K562 (cell line): ENCODE data around the gene STK11. TPM values are rescaled to one million over a fixed set of nuclear protein-coding genes. Genes with fewer than 3 reads are reported as not detected.
A peak's percentile ranks its signal among the peaks of the same experiment; 100 is the strongest.

Experiments used
- ADNP ChIP-seq: fragments of 200-800 bp; sonication (Bioruptor generic); IDR thresholded peaks from 2 replicates; pipeline ENCODE4 v1.6.1; 2016; ENCODE audit warnings: missing genetic modification characterization, missing compliant biosample characterization
- ASH1L ChIP-seq: fragments of 450-650 bp; IDR thresholded peaks from 2 replicates; pipeline ENCODE4 v1.6.1; 2018; ENCODE audit warnings: borderline replicate concordance, mild to moderate bottlenecking, low read depth; ENCODE audit not compliant: partially characterized antibody
- BHLHE40 ChIP-seq: IDR thresholded peaks from 2 replicates; pipeline ENCODE4 v1.6.1; 2011; ENCODE audit warnings: low read length, improper control_type of control experiment
- CBX8 ChIP-seq: fragments of 200-600 bp; sonication (generic); IDR thresholded peaks from 2 replicates; pipeline ENCODE4 v1.6.1; 2012; ENCODE audit warnings: borderline replicate concordance, mixed run types, low read depth, mild to moderate bottlenecking, moderate library complexity, mixed read lengths, low read length, control low read depth, inconsistent platforms; ENCODE audit not compliant: poor library complexity, severe bottlenecking; ENCODE audit errors: extremely low read depth
- ESRRB ChIP-seq: fragments of 250-450 bp; sonication (Bioruptor Pico); IDR thresholded peaks from 2 replicates; pipeline ENCODE4 v1.5.0; 2020; ENCODE audit warnings: mild to moderate bottlenecking, moderate library complexity, borderline replicate concordance
- GABPB1 ChIP-seq: sonication (generic); formaldehyde crosslinking; IDR thresholded peaks from 2 replicates; pipeline ENCODE4 v1.8.0; 2022; ENCODE audit warnings: mild to moderate bottlenecking, missing genetic modification reagents
- IFI16 ChIP-seq: fragments of 250-450 bp; sonication (Bioruptor Pico); IDR thresholded peaks from 2 replicates; pipeline ENCODE4 v2.1.2; 2022; ENCODE audit warnings: mild to moderate bottlenecking, inconsistent platforms
- KLF1 ChIP-seq: fragments of 450-650 bp; IDR thresholded peaks from 2 replicates; pipeline ENCODE4 v1.6.1; 2016; ENCODE audit warnings: missing genetic modification characterization, missing compliant biosample characterization
- MAFF ChIP-seq: IDR thresholded peaks from 2 replicates; pipeline ENCODE4 v1.6.1; 2012; ENCODE audit warnings: low read length, improper control_type of control experiment
- MTA3 ChIP-seq: fragments of 450-650 bp; formaldehyde crosslinking; IDR thresholded peaks from 2 replicates; pipeline ENCODE4 v1.6.1; 2017; ENCODE audit warnings: mild to moderate bottlenecking, borderline replicate concordance
- MYC ChIP-seq, 2 experiments: fragments of 250-450 bp in 1 of 2; sonication (Bioruptor Pico) in 1 of 2; IDR thresholded peaks; 2 replicates each; pipeline versions ENCODE4 v1.5.1 to v1.6.1; 2012 to 2021; ENCODE audit warnings: low read depth in 2 of 2, borderline replicate concordance in 1 of 2, improper control_type of control experiment in 1 of 2, low read length in 1 of 2, mild to moderate bottlenecking in 1 of 2, moderate library complexity in 1 of 2
- POLR2H ChIP-seq: IDR thresholded peaks from 2 replicates; pipeline ENCODE4 v1.6.1; 2016; ENCODE audit warnings: missing genetic modification characterization, low read depth, mild to moderate bottlenecking, control low read depth, missing compliant biosample characterization, moderate library complexity
- SNAPC5 ChIP-seq: fragments of 250-450 bp; sonication (Bioruptor Pico); IDR thresholded peaks from 2 replicates; pipeline ENCODE4 v1.8.0; 2021; ENCODE audit warnings: moderate library complexity, mild to moderate bottlenecking, inconsistent platforms
- SRSF7 ChIP-seq: fragments of 200-400 bp; formaldehyde crosslinking; optimal IDR thresholded peaks from 2 replicates; pipeline ENCODE3; 2017; ENCODE audit warnings: mild to moderate bottlenecking, low read depth, low read length
- TRIM28 ChIP-seq: fragments of 450-650 bp; IDR thresholded peaks from 2 replicates; pipeline ENCODE4 v1.6.1; 2017
- ZKSCAN8 ChIP-seq: fragments of 200-800 bp; sonication (Bioruptor generic); IDR thresholded peaks from 2 replicates; pipeline ENCODE4 v1.6.1; 2016; ENCODE audit warnings: missing genetic modification characterization, missing compliant biosample characterization
- ZNF407 ChIP-seq: fragments of 450-650 bp; IDR thresholded peaks from 2 replicates; pipeline ENCODE4 v1.6.1; 2016; ENCODE audit warnings: low read depth
- ZNF551 ChIP-seq: fragments of 250-450 bp; sonication (Bioruptor Pico); IDR thresholded peaks from 2 replicates; pipeline ENCODE4 v1.5.0; 2021; ENCODE audit warnings: mild to moderate bottlenecking, moderate library complexity
- ZNF589 ChIP-seq: fragments of 200-800 bp; sonication (Bioruptor generic); IDR thresholded peaks from 2 replicates; pipeline ENCODE4 v1.6.1; 2016; ENCODE audit warnings: low read depth, missing genetic modification characterization, missing compliant biosample characterization
- ZNF668 ChIP-seq: fragments of 250-450 bp; sonication (Bioruptor Pico); IDR thresholded peaks from 2 replicates; pipeline ENCODE4 v1.8.0; 2022; ENCODE audit warnings: mild to moderate bottlenecking, inconsistent platforms
- ZNF778 ChIP-seq: fragments of 450-650 bp; formaldehyde crosslinking; IDR thresholded peaks from 2 replicates; pipeline ENCODE4 v1.4.0; 2020; ENCODE audit warnings: mild to moderate bottlenecking, moderate library complexity
- polyA plus RNA-seq, 8 experiments: library from polyadenylated mRNA; depleted of rRNA in 4 of 8; stranded (reverse) in 5 of 8; unstranded in 3 of 8; fragments of >200 nt; fragmentation: Nextera tagmentation in 2 of 8; fragmentation: Illumina TruSeq in 1 of 8; extraction: Ambion mirVana in 2 of 8; extraction: Trizol in 1 of 8; gene quantifications; 2 replicates each; pipeline versions ENCODE4 v1.2.1 to v1.2.3, GENCODE V29; 2011 to 2014; ENCODE audit warnings: inconsistent platforms in 1 of 8, missing spikeins in 1 of 8
- total RNA-seq, 7 experiments: library from RNA; depleted of rRNA in 6 of 7; stranded (reverse); fragments of >200 nt in 6 of 7; fragmentation: Illumina TruSeq in 2 of 7; extraction: Trizol in 2 of 7; gene quantifications; 2 replicates each; pipeline versions ENCODE4 v1.2.1 to v1.2.3, GENCODE V29; 2011 to 2021; ENCODE audit warnings: low replicate concordance in 1 of 7

STK11 gene
- total and polyA plus RNA-seq, 9 of the 15 experiments (the other 6 are each of a cell fraction or from before 2014, with no cell fraction given): 0.15 to 96.5 (median 31.7) TPM

GRCh38 chr19:1266129-1266915 is 60.7 kb downstream of the STK11 start (continued):
- no peak for TF ChIP-seq SRSF7
- peak; percentile 16; the same call in 1 of the 2 replicates for TF ChIP-seq BHLHE40
- TF ChIP-seq MTA3: peak; percentile 52; the same call in 1 of the 2 replicates
- no peak for TF ChIP-seq ZNF551
- TF ChIP-seq ADNP (tag): no peak
- 0 out of 2 replicates have a peak, but pooled peaks have one; percentile 39 for TF ChIP-seq MYC (IDR thresholded peaks at IDR 0.05; ENCODE audit: low read depth, low read length)
- TF ChIP-seq MYC (CRISPR knock-in tag; IDR thresholded peaks at IDR 0.05; ENCODE audit: borderline replicate concordance, low read depth): no peak; the same call in 1 of the 2 replicates
- no peak for TF ChIP-seq ESRRB (CRISPR knock-in tag)
- TF ChIP-seq TRIM28: no peak
- no peak for TF ChIP-seq ZNF668 (CRISPR knock-in tag)
- TF ChIP-seq CBX8: no peak
- no peak for TF ChIP-seq POLR2H (tag)
- no peak for TF ChIP-seq ASH1L
- TF ChIP-seq KLF1 (tag): no peak
- TF ChIP-seq ZKSCAN8 (CRISPR knock-in tag): no peak
- TF ChIP-seq IFI16 (CRISPR knock-in tag): no peak
- TF ChIP-seq GABPB1: no peak
- no peak for TF ChIP-seq ZNF778 (CRISPR knock-in tag)
- no peak for TF ChIP-seq ZNF589 (CRISPR knock-in tag)
- TF ChIP-seq SNAPC5: no peak
- no peak for TF ChIP-seq MAFF
- no peak for TF ChIP-seq ZNF407
